Activated CD4-positive, alpha-beta T cell treated with anti-CD3 and anti-CD28 coated beads for 36 hours (primary cell): ENCODE results near the gene SLFN13. TPM values are rescaled to one million over a fixed set of nuclear protein-coding genes. Genes with fewer than 3 reads are reported as not detected.

Source experiments
- ATAC-seq: fragments of 200-7000 bp; cut with Tn5 transposase; one replicate; pipeline ENCODE4 v1.10.0; 2021; ENCODE audit warnings: mild to moderate bottlenecking, moderate library complexity
- CTCF ChIA-PET: fragments of 350-600 bp; sonication (Branson Sonifier 250); formaldehyde crosslinking; loops from one replicate; lab custom pipeline; 2021; ENCODE audit warnings: antibody characterized with exemption; lab: Charles Lee
- POLR2A ChIA-PET: fragments of 350-600 bp; sonication (Branson Sonifier 250); formaldehyde crosslinking; loops from one replicate; lab custom pipeline; 2021; ENCODE audit warnings: antibody characterized with exemption, inconsistent platforms; lab: Charles Lee
- DNase-seq: peaks from one replicate; pipeline ENCODE4 v3.0.0-alpha.2; 2020
- H3K27ac Mint-ChIP-seq: one replicate; pipeline ENCODE4 v1.8.0; 2021; ENCODE audit warnings: mixed read lengths
- H3K27me3 Mint-ChIP-seq: one replicate; pipeline ENCODE4 v1.8.0; 2021; ENCODE audit warnings: mixed read lengths
- H3K36me3 Mint-ChIP-seq: one replicate; pipeline ENCODE4 v1.8.0; 2021; ENCODE audit warnings: low read depth, mixed read lengths
- H3K4me1 Mint-ChIP-seq: one replicate; pipeline ENCODE4 v1.8.0; 2021; ENCODE audit warnings: mixed read lengths
- H3K4me3 Mint-ChIP-seq: one replicate; pipeline ENCODE4 v1.8.0; 2021; ENCODE audit warnings: mild to moderate bottlenecking, moderate library complexity, mixed read lengths
- H3K9me3 Mint-ChIP-seq: one replicate; pipeline ENCODE4 v1.8.0; 2021; ENCODE audit warnings: low read depth, mixed read lengths
- intact Hi-C, 2 experiments: fragments of 100-400 bp; cut with DNase I in 1 of 2; cut with micrococcal nuclease in 1 of 2; formaldehyde crosslinking; loops; one replicate each; pipeline versions ENCODE4 v1.14.2 to v1.15.1; 2022 to 2024; cut with DNase I, micrococcal nuclease
- total RNA-seq, 2 experiments: library from RNA; stranded (reverse); gene quantifications; one replicate each; pipeline ENCODE4 v1.2.3, GENCODE V29; 2021

SLFN13 gene, protein sequence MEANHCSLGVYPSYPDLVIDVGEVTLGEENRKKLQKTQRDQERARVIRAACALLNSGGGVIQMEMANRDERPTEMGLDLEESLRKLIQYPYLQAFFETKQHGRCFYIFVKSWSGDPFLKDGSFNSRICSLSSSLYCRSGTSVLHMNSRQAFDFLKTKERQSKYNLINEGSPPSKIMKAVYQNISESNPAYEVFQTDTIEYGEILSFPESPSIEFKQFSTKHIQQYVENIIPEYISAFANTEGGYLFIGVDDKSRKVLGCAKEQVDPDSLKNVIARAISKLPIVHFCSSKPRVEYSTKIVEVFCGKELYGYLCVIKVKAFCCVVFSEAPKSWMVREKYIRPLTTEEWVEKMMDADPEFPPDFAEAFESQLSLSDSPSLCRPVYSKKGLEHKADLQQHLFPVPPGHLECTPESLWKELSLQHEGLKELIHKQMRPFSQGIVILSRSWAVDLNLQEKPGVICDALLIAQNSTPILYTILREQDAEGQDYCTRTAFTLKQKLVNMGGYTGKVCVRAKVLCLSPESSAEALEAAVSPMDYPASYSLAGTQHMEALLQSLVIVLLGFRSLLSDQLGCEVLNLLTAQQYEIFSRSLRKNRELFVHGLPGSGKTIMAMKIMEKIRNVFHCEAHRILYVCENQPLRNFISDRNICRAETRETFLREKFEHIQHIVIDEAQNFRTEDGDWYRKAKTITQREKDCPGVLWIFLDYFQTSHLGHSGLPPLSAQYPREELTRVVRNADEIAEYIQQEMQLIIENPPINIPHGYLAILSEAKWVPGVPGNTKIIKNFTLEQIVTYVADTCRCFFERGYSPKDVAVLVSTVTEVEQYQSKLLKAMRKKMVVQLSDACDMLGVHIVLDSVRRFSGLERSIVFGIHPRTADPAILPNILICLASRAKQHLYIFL
- 10 to 100 TPM; 18.6 to 22.5 TPM for total RNA-seq

- H3K9me3 Mint-ChIP-seq, result no peaks in the 10 kb centered on the region
- ChIA-PET POLR2A (interaction anchor here (0.6 to 1.0 kb wide), 4 partner anchors 39 to 234 kb away, joined by 3 to 6 read pairs (median 4); no protein-coding TSS in a partner anchor), CTCF (interaction anchor here (0.7 to 1.3 kb wide), 8 partner anchors 22 to 308 kb away, joined by 3 to 4 read pairs (median 3); no protein-coding TSS in a partner anchor)
- H3K4me1 Mint-ChIP-seq, result peaks cover 15% of the 10 kb centered on the region
- H3K4me3 Mint-ChIP-seq, result peak within 1 kb of the TSS; percentile 46
- no peaks in the 10 kb centered on the region for H3K27me3 Mint-ChIP-seq
- intact Hi-C loops, result loop anchor here (1.0 to 5.0 kb wide), 9 partner anchors 15 to 203 kb away; partner anchors contain the start of genes SLFN11 (in 1 of the 2) and SLFN12L (in 1 of the 2)
- DNase-seq (peak; percentile 97), ATAC-seq (peak; percentile 97)
- H3K36me3 Mint-ChIP-seq, result no peaks in the 10 kb centered on the region
- H3K27ac Mint-ChIP-seq, result peak within 1 kb of the TSS; percentile 51
These were observed at the start of gene SLFN13 for GRCh38 chr17:35448214-35448898. Gene SLFN13 (minus strand): TSS chr17:35448766. CDS start chr17:35445680, 3,086 bp downstream.

DNA sequence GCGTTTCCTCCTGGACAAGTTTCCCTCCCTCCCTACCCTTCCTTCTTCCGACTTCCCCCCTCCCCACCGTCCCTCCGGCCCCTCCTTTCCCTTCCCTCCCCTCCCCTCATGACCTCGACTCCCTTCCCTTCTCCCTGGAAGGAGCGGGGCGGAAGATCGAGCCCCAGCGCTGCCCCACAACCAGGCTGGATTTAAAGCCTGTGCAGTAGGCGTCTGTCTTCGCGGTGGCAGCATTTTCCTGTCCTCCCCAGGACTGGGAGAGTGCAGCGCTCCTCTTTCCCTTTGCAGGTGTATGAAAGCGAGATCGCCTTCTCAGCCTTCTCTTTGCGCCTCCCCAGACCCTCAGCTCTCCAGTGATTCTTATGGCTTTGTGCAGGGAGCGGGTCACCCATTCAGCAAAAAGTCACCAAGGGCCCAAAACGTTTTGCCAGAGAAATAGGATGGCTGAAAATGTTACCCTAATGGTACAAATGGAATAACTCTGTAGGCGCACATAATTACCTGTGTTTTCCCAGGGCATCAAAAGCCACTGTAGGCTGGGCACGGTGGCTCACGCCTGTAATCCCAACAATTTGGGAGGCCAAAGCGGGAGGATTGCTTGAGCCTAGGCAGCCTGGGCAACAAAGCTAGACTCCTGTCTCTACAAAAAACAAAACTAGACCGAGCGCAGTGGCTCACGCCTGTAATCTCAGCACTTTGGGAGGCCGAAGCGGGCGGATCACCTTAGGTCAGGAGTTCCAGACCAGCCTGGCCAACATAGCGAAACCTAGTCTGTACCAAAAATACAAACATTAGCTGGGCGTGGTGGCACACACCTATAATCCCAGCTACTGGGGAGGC is 48.1 kb upstream of the SLFN13 start:
- ATAC-seq (no peak), DNase-seq (no peak)
- no peak overlapping the region for H3K4me3 Mint-ChIP-seq
- ChIA-PET CTCF (no interaction called here), POLR2A (no interaction called here)
- intact Hi-C loops, result no loop called here
- H3K27me3 Mint-ChIP-seq, result peaks cover 5% of the 10 kb centered on the region
- peaks cover under 1% of the 10 kb centered on the region for H3K9me3 Mint-ChIP-seq
- peaks cover 33% of the 10 kb centered on the region for H3K4me1 Mint-ChIP-seq
- no peak overlapping the region for H3K27ac Mint-ChIP-seq
- peaks cover 26% of the 10 kb centered on the region for H3K36me3 Mint-ChIP-seq

GRCh38 chr17:35493040-35493439 is 44.5 kb upstream of the SLFN13 start:
- peaks cover 41% of the 10 kb centered on the region for H3K4me1 Mint-ChIP-seq
- peaks cover 7% of the 10 kb centered on the region for H3K9me3 Mint-ChIP-seq
- ChIA-PET CTCF (no interaction called here), POLR2A (no interaction called here)
- peaks cover 14% of the 10 kb centered on the region for H3K27me3 Mint-ChIP-seq
- H3K36me3 Mint-ChIP-seq, result peaks cover 42% of the 10 kb centered on the region
- no peak for ATAC-seq
- no peak for DNase-seq
- intact Hi-C loops, result no loop called here
- H3K27ac Mint-ChIP-seq, result no peak overlapping the region
- no peak overlapping the region for H3K4me3 Mint-ChIP-seq

- no peak for ATAC-seq
- Mint-ChIP-seq H3K27ac (no peak overlapping the region), H3K9me3 (peaks cover 7% of the 10 kb centered on the region), H3K27me3 (peaks cover 12% of the 10 kb centered on the region), H3K4me3 (no peak overlapping the region), H3K4me1 (peaks cover 44% of the 10 kb centered on the region), H3K36me3 (peaks cover 43% of the 10 kb centered on the region)
- ChIA-PET POLR2A (no interaction called here), CTCF (interaction anchor here (0.8 to 1.2 kb wide), 2 partner anchors 8 to 9 kb away, joined by 3 to 4 read pairs; no protein-coding TSS in a partner anchor)
- DNase-seq, result no peak
- intact Hi-C loops, result no loop called here
These were observed 42.9 kb upstream of the SLFN13 start for GRCh38 chr17:35491417-35491816.

GRCh38 chr17:35489944-35490343 is 41.4 kb upstream of the SLFN13 start:
- DNase-seq, result no peak
- H3K4me1 Mint-ChIP-seq, result peaks cover 47% of the 10 kb centered on the region
- intact Hi-C loops, result loop anchor here in 1 of 2 experiments (5.0 kb wide), 1 partner anchor 278 kb away; no protein-coding TSS in a partner anchor
- H3K27ac Mint-ChIP-seq, result no peak overlapping the region
- peaks cover 57% of the 10 kb centered on the region for H3K36me3 Mint-ChIP-seq
- H3K27me3 Mint-ChIP-seq, result peaks cover 14% of the 10 kb centered on the region
- ATAC-seq, result no peak
- no peak overlapping the region for H3K4me3 Mint-ChIP-seq
- peaks cover 10% of the 10 kb centered on the region for H3K9me3 Mint-ChIP-seq
- CTCF ChIA-PET, result interaction anchor here (0.7 to 1.2 kb wide), 2 partner anchors 9 to 78 kb away, joined by 3 to 8 read pairs; no protein-coding TSS in a partner anchor
- POLR2A ChIA-PET, result no interaction called here

GRCh38 chr17:35488991-35489390 is 40.4 kb upstream of the SLFN13 start:
- peaks cover 44% of the 10 kb centered on the region for H3K4me1 Mint-ChIP-seq
- ATAC-seq, result no peak
- DNase-seq, result no peak
- H3K9me3 Mint-ChIP-seq, result peaks cover 10% of the 10 kb centered on the region
- H3K27me3 Mint-ChIP-seq, result peaks cover 12% of the 10 kb centered on the region
- ChIA-PET CTCF (interaction anchor here (1.0 to 1.7 kb wide), 3 partner anchors 10 to 176 kb away, joined by 4 to 6 read pairs (median 5); no protein-coding TSS in a partner anchor), POLR2A (no interaction called here)
- H3K27ac Mint-ChIP-seq, result peak overlapping the region; percentile 38
- no peak overlapping the region for H3K4me3 Mint-ChIP-seq
- intact Hi-C loops, result loop anchor here in 1 of 2 experiments (5.0 kb wide), 1 partner anchor 277 kb away; no protein-coding TSS in a partner anchor
- H3K36me3 Mint-ChIP-seq, result peaks cover 62% of the 10 kb centered on the region

- ChIA-PET POLR2A (interaction anchor here (0.5 to 2.3 kb wide), 13 partner anchors 12 to 414 kb away, joined by 3 to 14 read pairs (median 4); partner anchors contain the start of gene SLFN11), CTCF (interaction anchor here (0.7 to 1.6 kb wide), 5 partner anchors 20 to 175 kb away, joined by 3 to 6 read pairs (median 5); partner anchors contain the start of gene SLFN13)
- Mint-ChIP-seq H3K9me3 (peaks cover 16% of the 10 kb centered on the region), H3K4me3 (peak overlapping the region; percentile 82), H3K27me3 (peaks cover 11% of the 10 kb centered on the region), H3K36me3 (peaks cover 69% of the 10 kb centered on the region), H3K27ac (peak overlapping the region; percentile 91), H3K4me1 (peaks cover 36% of the 10 kb centered on the region)
- intact Hi-C loops, result loop anchor here (1.0 to 5.0 kb wide), 13 partner anchors 38 to 322 kb away; partner anchors contain the start of genes SLFN11 (in 2 of the 2), SLFN12L (in 2 of the 2), SLFN13 (in 2 of the 2) and AP2B1 (in 1 of the 2)
- ATAC-seq (peak; percentile 71), DNase-seq (peak; percentile 92)
These were observed 38.6 kb upstream of the SLFN13 start for GRCh38 chr17:35486920-35487732.

GRCh38 chr17:35479271-35479670 is 30.7 kb upstream of the SLFN13 start:
- H3K27ac Mint-ChIP-seq, result no peak overlapping the region
- no peak for DNase-seq
- ChIA-PET POLR2A (no interaction called here), CTCF (interaction anchor here (0.7 kb wide), 1 partner anchor 167 kb away, joined by 4 read pairs; no protein-coding TSS in a partner anchor)
- no peak for ATAC-seq
- peaks cover 40% of the 10 kb centered on the region for H3K9me3 Mint-ChIP-seq
- peaks cover 81% of the 10 kb centered on the region for H3K36me3 Mint-ChIP-seq
- H3K4me1 Mint-ChIP-seq, result peaks cover 14% of the 10 kb centered on the region
- intact Hi-C loops, result no loop called here
- no peak overlapping the region for H3K4me3 Mint-ChIP-seq
- H3K27me3 Mint-ChIP-seq, result no peaks in the 10 kb centered on the region

- peaks cover 41% of the 10 kb centered on the region for H3K9me3 Mint-ChIP-seq
- ChIA-PET CTCF (no interaction called here), POLR2A (no interaction called here)
- no peaks in the 10 kb centered on the region for H3K27me3 Mint-ChIP-seq
- H3K4me1 Mint-ChIP-seq, result peaks cover 14% of the 10 kb centered on the region
- DNase-seq (no peak), ATAC-seq (no peak)
- H3K4me3 Mint-ChIP-seq, result no peak overlapping the region
- intact Hi-C loops, result no loop called here
- H3K27ac Mint-ChIP-seq, result no peak overlapping the region
- H3K36me3 Mint-ChIP-seq, result peaks cover 78% of the 10 kb centered on the region
These were observed 28.7 kb upstream of the SLFN13 start for GRCh38 chr17:35477248-35477647.
